GM23248 (cell line): ENCODE measurements around the gene PSENEN.

ENCODE experiments used
- EZH2 ChIP-seq: fragments of 200-600 bp; sonication (generic); IDR thresholded peaks from 2 replicates; pipeline ENCODE4 v1.6.1; 2018; ENCODE audit warnings: antibody characterized with exemption, mild to moderate bottlenecking; ENCODE audit not compliant: insufficient read depth, poor library complexity, severe bottlenecking
- EZH2phosphoT487 ChIP-seq: fragments of 200-600 bp; sonication (generic); IDR thresholded peaks from 2 replicates; pipeline ENCODE4 v1.6.1; 2018; ENCODE audit warnings: antibody characterized with exemption, moderate library complexity, mild to moderate bottlenecking, low read depth; ENCODE audit not compliant: insufficient read depth

DNA sequence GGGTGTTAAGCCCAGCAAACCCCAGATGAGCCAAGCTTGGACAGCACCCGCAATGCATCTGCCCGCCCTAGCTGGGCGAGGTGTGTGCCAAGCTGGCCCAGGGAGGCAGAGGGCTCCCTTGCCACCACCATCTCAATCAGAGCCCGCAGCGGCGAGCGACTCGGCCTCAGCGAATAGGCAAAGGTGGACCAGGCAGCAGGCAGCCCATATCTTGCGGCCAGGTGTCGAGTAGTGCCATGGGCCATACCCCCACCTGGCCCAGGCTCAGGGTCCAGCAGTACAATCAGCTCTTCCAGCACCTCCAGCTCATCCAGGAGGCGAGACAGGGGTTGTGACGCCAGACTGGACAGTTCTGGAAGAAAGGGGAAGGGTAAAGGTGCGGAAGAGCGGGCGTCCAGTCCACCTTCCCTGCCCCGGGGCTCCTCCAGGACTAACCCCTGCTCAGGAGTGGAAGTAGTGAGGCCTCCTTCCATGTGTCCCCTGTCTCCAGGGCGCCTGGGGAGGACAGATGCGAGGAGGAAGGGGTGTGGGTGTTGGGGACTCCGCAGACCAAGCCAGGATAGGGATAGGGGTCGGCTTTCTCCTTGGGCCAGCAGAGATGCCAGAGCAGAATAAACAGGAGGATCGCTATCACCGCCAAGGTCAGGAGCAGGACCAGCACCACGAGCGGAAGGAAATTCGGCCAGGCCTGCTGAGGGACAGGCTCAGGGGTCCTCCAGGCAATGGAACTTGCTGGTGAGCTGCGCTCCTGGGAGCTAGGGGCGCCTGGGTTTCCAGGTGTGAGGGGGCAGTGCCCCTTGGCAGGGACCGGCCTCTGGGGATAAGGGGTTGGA is 6.0 kb upstream of the PSENEN start:
- TF ChIP-seq EZH2 = no peak
- TF ChIP-seq EZH2phosphoT487 = no peak
